Prostate gland (tissue), 2 donors: ENCODE measurements around the gene TNFRSF4. TPM values are rescaled to one million over a fixed set of nuclear protein-coding genes. Genes with fewer than 3 reads are reported as not detected.

Source experiments
- DNase-seq: peaks from one replicate; pipeline ENCODE4 v3.0.0-alpha.2; 2019; ENCODE audit warnings: low spot score
- H3K27ac ChIP-seq, 2 donors: fragments of 200-600 bp; sonication (generic); 2 replicates each; pipeline ENCODE4 v1.5.1; 2017 to 2019
- H3K27me3 ChIP-seq: fragments of 200-600 bp; sonication (generic); replicated peaks from 2 replicates; pipeline ENCODE4 v1.5.1; 2019; ENCODE audit not compliant: insufficient read depth
- H3K36me3 ChIP-seq, 2 donors: fragments of 200-600 bp; sonication (generic); 1 replicate in 1 of 2; 2 replicates in 1 of 2; pipeline versions ENCODE4 v1.5.1 to v1.8.1; 2017 to 2019
- H3K4me1 ChIP-seq: fragments of 200-600 bp; sonication (generic); replicated peaks from 2 replicates; pipeline ENCODE4 v1.5.1; 2019
- H3K4me3 ChIP-seq, 2 donors: fragments of 200-600 bp; sonication (generic); 2 replicates each; pipeline ENCODE4 v1.5.1; 2017 to 2019
- H3K9me3 ChIP-seq: fragments of 200-600 bp; sonication (generic); 2 replicates; pipeline ENCODE4 v1.5.1; 2017
- CTCF ChIP-seq, 4 experiments: fragments of 200-600 bp in 2 of 4; fragments of 450-650 bp in 2 of 4; sonication (generic) in 2 of 4; IDR thresholded peaks; 1 replicate in 3 of 4; 2 replicates in 1 of 4; pipeline ENCODE4 v1.5.1; 2016 to 2019; ENCODE audit warnings: antibody characterized with exemption in 4 of 4, mild to moderate bottlenecking in 2 of 4, moderate library complexity in 2 of 4
- POLR2A ChIP-seq: fragments of 450-650 bp; IDR thresholded peaks from one replicate; pipeline ENCODE4 v1.6.1; 2016; ENCODE audit warnings: antibody characterized with exemption, mild to moderate bottlenecking
- POLR2AphosphoS5 ChIP-seq: sonication (generic); formaldehyde crosslinking; IDR thresholded peaks from one replicate; pipeline ENCODE4 v1.6.1; 2017; ENCODE audit warnings: antibody characterized with exemption
- WGBS: methylation state at CpG from one replicate; pipeline ENCODE4 v1.1.5; 2018; 5-methylcytosine and 5-hydroxymethylcytosine counted together
- intact Hi-C: fragments of 100-400 bp; cut with DNase I; formaldehyde crosslinking; loops from one replicate; pipeline ENCODE4 v1.14.2; 2022
- total RNA-seq, 2 donors: library from RNA; depleted of rRNA; stranded (reverse); fragments of >200 nt; gene quantifications; one replicate each; pipeline ENCODE4 v1.1.0, GENCODE V29; 2016

The TNFRSF4 gene
- total RNA-seq, 2 donors from 2014 or later: 0.50 to 3.0 TPM

- Histone ChIP-seq H3K4me3 (peak overlapping the region; percentile 25 to 30), H3K27me3 (no peaks in the 10 kb centered on the region), H3K36me3 (peaks cover under 1 to 5% of the 10 kb centered on the region in 2 donors), H3K9me3 (no peaks in the 10 kb centered on the region), H3K4me1 (peaks cover 15% of the 10 kb centered on the region), H3K27ac (no peak overlapping the region)
- intact Hi-C loops: no loop called here
- WGBS: 76% methylated on average over 74 of the region's 98 CpGs
- no peak for DNase-seq
- no peak for TF ChIP-seq POLR2A
- TF ChIP-seq CTCF (IDR thresholded peaks at IDR 0.05): no peak
- no peak for TF ChIP-seq POLR2AphosphoS5
Measured at GRCh38 chr1:1232796-1233566, 19.0 kb upstream of the TNFRSF4 start.

GRCh38 chr1:1232208-1232795, 18.3 kb upstream of the TNFRSF4 start, which contains the start of gene B3GALT6:
B3GALT6 (plus strand) TSS chr1:1232237; CDS start chr1:1232279, 42 bp downstream.
- H3K4me1 ChIP-seq: peaks cover 15% of the 10 kb centered on the region
- H3K36me3 ChIP-seq: peaks cover 5 to 8% of the 10 kb centered on the region in 2 donors
- intact Hi-C loops: no loop called here
- H3K4me3 ChIP-seq: peak within 1 kb of the TSS; percentile 78 to 95
- H3K9me3 ChIP-seq: no peaks in the 10 kb centered on the region
- no peak for TF ChIP-seq POLR2AphosphoS5
- no peak for TF ChIP-seq POLR2A
- no peak for TF ChIP-seq CTCF (IDR thresholded peaks at IDR 0.05)
- DNase-seq: no peak
- no peaks in the 10 kb centered on the region for H3K27me3 ChIP-seq
- peak within 1 kb of the TSS; percentile 79 to 92 for H3K27ac ChIP-seq
- 9% methylated on average over 32 of the region's 100 CpGs for WGBS

GRCh38 chr1:1231400-1232207, 17.7 kb upstream of the TNFRSF4 start, which contains the start of gene SDF4:
SDF4 (minus strand) TSS chr1:1232001; CDS start chr1:1228772, 3,229 bp downstream.
- intact Hi-C loops: no loop called here
- peak; percentile 96 for DNase-seq
- Histone ChIP-seq H3K27me3 (no peaks in the 10 kb centered on the region), H3K36me3 (peaks cover 5 to 10% of the 10 kb centered on the region in 2 donors), H3K4me1 (peaks cover 15% of the 10 kb centered on the region), H3K9me3 (no peaks in the 10 kb centered on the region), H3K27ac (peak within 1 kb of the TSS; percentile 79 to 92), H3K4me3 (peak within 1 kb of the TSS; percentile 78 to 95)
- under 1% methylated on average over 47 of the region's 99 CpGs for WGBS
- TF ChIP-seq POLR2AphosphoS5 (peak; percentile 74), POLR2A (peak; percentile 67), CTCF (IDR thresholded peaks at IDR 0.05) (peak in 1 of 4 experiments; percentile 7)

- 11% methylated on average over 24 of the region's 24 CpGs for WGBS
- TF ChIP-seq POLR2A: no peak
- peak in 2 of 4 experiments; percentile 41 to 42 for TF ChIP-seq CTCF (IDR thresholded peaks at IDR 0.05)
- peak; percentile 43 for TF ChIP-seq POLR2AphosphoS5
- H3K4me1 ChIP-seq: peaks cover 15% of the 10 kb centered on the region
- H3K9me3 ChIP-seq: no peaks in the 10 kb centered on the region
- H3K27ac ChIP-seq: peak overlapping the region; percentile 79 to 92
- intact Hi-C loops: no loop called here
- peak overlapping the region; percentile 78 to 95 for H3K4me3 ChIP-seq
- H3K27me3 ChIP-seq: no peaks in the 10 kb centered on the region
- peaks cover 5 to 10% of the 10 kb centered on the region in 2 donors for H3K36me3 ChIP-seq
- DNase-seq: no peak
Measured at GRCh38 chr1:1230656-1231399, 16.9 kb upstream of the TNFRSF4 start.
